Hippocampal formation (tissue), 2 donors: Measurements from ENCODE around the gene RBM5.
A peak's percentile ranks its signal among the peaks of the same experiment; 100 is the strongest.
"Not testable (repeated sequence)": the region's sequence is repeated elsewhere in the genome, so short reads cannot be mapped to it uniquely, and the experiment has no call there.

Experiments used
- DNase-seq, 2 donors: peaks; one replicate each; lab custom pipeline; 2025; lab: John Stamatoyannopoulos, UW

RBM5 gene

DNA sequence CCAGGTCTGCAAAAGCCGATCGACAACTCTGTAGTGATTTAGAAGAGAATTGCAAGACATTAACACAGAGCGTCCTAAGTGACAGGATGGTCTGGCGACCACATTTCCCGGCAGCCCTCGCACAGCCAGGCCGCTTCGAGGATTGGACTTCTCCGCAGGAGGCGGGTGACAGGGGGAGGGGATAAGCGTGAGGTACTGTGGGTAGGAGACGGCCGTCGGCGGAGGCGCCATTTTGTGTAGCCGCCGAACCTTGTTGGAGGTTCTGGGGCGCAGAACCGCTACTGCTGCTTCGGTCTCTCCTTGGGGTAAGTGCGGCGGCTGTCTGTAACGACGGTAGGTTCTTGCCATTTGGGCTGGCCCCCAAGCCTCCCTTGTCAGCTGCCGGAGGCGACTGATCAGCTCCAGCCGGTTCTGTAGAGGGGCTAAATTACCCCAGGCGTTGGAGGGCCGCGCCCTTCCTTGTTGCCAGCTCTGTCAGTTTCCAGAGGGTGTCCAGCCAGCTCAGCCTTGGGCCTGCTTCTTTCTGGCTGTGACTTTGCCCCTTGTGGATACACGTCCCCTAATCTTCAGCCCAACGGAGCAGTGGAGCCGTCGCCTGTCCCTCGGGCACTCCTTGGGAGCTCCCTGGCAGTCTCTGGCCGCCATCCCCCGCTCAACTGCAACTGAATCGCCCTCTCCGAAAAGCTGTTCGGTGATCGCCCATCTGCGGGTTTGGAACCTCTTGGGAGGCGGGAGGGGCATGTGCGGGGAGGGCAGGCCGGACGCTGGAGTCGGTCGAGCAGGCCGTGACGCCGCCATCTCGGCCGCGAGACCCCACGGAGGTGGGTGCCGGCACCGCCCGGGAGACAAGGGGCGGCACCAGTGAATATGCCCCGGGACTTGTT, at the start of gene RBM5:
TSS of gene RBM5 (plus strand) at position 195 of the 884 bp plus-strand sequence. CDS start 1,516 bp downstream, outside the sequence.
- peak; percentile 87 to 96 for DNase-seq

DNA sequence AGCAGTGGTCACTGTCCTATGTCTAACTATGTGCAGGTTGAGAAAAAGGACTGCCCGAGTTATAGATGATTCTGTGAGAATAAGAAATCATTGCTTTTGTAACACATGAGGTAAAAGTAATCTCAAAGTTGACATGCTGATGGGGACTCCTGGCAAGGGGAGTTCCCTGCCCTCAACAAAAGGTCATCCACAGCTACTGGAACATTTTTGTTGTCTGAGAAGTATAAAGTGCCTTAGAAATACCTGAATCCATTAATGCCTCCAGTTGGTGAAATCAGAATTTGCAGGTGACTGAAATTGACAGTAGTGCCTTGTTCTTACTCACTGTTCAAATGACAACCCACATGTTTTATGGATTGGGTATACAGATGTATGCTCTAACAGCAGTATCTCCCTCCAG, 43.7 kb upstream of the RBM5 start:
- DNase-seq, result no peak

DNA sequence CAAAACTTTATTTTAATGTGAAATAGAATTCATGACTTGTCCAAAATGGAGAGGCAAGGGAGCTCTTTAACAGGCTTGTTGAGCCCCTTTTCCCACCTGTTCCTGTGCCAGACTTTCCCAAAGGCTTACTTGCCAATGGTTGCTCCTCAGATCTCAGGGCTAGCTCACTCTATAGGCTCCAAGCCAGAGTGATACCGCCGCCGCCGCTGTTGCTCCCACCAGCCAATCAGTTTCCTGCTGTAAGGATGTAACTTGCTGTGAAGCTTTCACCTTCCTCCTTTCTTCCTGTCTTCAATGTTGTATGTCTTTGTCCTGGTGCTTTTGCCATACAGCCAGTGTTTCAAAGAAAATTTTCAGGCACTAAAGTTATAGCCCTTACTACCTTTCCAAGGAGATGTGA, 41.3 kb upstream of the RBM5 start:
- DNase-seq, result no peak

- no peak for DNase-seq
Observed at GRCh38 chr3:50050361-50050760, 38.4 kb upstream of the RBM5 start.

GRCh38 chr3:50057756-50058155, 31.0 kb upstream of the RBM5 start:
- no peak for DNase-seq

DNA sequence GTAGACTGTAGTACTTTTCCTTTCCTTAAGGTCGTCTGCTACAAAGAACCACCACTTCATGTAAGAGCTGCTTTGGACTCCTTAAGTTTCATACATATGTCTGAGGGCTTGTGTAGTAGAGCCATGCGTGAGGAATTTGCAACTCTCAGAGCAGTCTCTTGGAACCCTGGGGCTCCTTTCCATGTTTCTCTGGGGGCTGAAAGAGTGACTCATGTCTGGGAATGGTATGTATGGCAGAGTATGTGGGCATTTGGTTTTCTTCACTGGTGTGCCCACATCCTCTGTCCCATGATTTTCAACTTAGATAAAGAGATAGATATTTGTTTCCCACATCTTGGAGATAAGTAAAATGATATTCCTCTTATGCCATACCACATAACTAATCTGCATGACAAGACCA, 20.6 kb upstream of the RBM5 start:
- no peak for DNase-seq

DNA sequence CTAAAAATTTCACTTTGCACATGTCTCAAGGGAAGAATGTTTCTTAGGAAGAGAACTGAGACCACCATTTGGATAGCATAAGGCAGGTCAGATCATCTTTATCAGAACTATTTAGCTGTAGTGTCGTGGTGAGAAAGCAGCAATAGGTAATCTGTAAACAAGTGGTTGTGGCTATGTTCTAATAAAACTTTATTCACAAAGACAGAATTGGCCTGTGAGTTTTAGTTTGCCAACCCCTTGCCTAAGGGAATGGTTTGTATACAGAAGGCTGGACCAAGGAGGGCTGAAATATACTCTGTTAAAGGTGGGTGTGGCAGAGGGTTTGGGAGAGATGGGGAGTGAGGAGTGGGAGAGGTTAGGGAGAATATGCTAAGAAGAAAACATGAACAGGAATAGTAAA, 10.6 kb upstream of the RBM5 start:
- DNase-seq, result no peak

- DNase-seq, result no peak
Observed at GRCh38 chr3:50078622-50079021, 10.1 kb upstream of the RBM5 start.

- DNase-seq, result not testable (repeated sequence)
Observed at GRCh38 chr3:50084951-50085350, 3.8 kb upstream of the RBM5 start.

- no peak for DNase-seq
Observed at GRCh38 chr3:50089609-50089945, 858 bp downstream of the RBM5 start.

GRCh38 chr3:50090984-50091383, 2.3 kb downstream of the RBM5 start:
- no peak for DNase-seq

GRCh38 chr3:50095352-50095998, 6.8 kb downstream of the RBM5 start:
- no peak for DNase-seq

DNA sequence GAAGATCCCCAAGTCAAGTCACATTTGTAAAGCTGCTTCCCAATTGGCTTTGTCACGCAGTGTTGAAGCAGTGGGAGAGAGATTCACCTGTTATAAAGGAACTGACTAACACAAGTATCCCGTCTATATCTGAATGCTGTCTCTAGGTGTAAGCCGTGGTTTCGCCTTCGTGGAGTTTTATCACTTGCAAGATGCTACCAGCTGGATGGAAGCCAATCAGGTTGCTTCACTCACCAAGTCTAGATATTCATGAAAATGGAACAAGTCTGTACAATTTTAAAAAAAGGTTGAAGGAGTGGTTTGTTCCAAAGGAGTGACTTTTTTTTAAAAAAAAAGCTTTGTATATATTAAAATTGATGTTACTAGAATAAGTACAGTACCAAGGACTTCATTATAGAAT, 11.7 kb downstream of the RBM5 start:
- DNase-seq, result no peak

DNA sequence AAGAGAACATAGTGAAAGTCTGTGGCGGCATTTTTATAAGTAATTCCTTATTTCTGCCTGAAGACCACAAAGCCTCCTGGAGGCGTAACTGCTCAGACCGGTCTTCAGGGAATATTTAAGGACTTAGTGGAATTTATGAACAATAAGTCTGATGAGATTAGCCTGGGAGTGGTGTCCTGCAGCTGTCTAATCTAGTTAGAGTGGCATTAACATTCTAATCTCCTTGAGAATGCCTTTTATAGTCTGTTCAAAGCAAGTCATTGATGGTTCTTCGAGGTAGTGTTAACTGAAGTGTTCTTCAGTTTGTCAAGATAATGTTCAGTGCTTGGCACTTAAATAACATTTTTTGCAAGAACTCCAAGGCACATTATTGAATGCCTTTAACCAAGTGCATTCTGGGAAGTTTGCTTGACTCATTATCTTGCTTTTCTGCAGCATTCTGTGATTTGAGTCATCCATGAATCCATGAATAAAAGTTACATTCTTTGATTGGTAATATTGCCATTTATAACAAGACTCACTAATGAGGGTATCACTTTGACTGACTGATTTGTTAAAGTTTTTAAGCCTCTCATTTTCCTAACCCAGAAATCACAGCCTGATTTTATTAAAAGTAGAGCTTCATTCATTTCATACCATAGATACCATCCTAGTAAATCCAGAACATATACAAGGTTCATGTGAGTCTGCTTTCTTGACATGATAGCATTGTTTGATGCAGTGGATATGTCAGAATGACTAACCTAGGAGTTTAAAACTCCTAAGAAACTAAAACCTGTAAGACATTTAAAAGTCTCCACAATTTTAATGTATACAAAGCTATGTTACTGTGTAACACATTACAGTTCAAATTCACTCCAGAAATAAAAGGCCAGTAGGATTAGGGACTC, 12.5 kb downstream of the RBM5 start:
- no peak for DNase-seq

DNA sequence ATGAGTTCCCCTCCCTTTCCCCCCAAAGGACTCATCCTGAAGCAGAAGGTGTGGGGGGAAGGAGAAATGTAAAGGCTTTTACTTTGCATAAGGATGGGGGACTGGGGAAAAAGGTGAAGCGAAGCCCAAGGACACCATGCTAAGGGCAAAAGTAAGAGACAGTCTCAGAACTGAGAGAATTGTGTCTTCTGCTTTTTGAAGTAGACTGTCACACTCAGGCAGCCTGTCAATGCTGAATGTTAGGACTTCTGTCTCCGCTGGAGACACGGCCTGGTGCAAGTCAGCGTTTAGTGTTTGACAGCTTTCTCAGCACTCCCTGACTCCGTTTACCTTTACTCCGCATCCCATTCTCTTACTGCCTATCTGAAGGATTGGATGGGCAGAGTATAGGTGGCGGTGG, 13.8 kb downstream of the RBM5 start:
- no peak for DNase-seq

DNA sequence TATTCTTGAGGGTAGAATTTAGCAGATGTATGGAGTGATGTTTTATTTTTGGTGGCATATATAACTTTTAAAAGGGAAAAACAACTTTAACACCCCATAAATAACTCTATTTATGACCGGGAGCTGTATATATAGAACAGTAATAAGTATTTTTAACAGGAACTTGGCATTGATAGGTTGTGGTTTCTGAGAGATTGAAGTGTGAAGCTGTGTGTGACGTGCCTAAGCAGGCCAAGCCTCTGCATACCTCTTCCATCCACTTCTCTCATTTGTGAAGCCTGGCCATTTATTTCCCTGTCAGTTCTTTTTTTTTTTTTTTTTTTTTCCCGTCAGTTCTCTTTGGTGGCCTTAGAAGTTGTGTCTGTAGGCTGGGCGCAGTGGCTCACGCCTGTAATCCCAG, 23.0 kb downstream of the RBM5 start:
- no peak for DNase-seq

GRCh38 chr3:50112462-50112861, 23.7 kb downstream of the RBM5 start:
- DNase-seq, result peak in 1 of 2 donors; percentile 11

- DNase-seq, result no peak
Observed at GRCh38 chr3:50117120-50117519, 28.4 kb downstream of the RBM5 start.

DNA sequence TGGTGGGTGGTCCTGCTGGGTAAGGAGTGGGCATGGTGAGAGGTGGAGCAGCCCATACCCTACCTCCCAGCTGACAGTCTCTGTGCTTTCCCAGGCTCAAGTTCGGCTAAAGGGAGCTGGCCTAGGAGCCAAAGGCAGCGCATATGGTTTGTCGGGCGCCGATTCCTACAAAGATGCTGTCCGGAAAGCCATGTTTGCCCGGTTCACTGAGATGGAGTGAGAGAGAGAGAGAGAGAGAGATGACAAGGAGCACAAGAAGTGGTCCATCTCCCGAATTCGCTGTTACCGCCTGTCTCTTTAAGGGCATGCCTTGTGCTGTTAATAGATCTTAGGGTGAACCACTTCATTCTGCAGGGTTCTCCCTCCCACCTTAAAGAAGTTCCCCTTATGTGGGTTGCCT, 29.5 kb downstream of the RBM5 start:
- no peak for DNase-seq

DNA sequence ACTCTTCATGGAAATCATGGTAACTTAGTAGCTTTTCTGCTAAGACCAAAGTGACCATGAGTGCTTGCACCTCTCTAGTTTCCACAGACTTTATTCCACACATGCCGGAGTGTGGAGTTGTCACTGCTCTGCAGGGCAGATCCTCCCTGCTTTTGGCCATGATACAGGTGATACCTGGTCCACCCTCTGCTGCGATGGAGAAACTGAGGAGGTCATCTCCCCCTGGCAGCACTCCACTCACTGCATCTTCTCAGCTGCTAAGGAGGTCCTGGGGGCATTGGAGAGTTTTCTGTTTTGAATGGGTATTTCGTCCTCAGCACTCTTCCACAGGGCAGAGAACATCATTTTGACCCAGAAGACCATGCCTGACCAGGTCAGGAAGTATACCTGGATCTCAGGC, 31.1 kb downstream of the RBM5 start:
- no peak for DNase-seq

- DNase-seq, result no peak
Observed at GRCh38 chr3:50120364-50121071, 31.8 kb downstream of the RBM5 start.
